OCI-LY7 (cell line): ENCODE measurements around the gene EXPH5. TPM values are rescaled to one million over a fixed set of nuclear protein-coding genes. Genes with fewer than 3 reads are reported as not detected.

Source experiments
- BruUV-seq: library from RNA; stranded (reverse); fragments of 400-500 nt; replicated peaks from 2 replicates; lab custom pipeline; 2021; lab: Mats Ljungman, UMichigan
- CTCF ChIA-PET: fragments of 300-600 bp; sonication (Branson Sonifier 250); formaldehyde crosslinking; loops from one replicate; lab custom pipeline; 2022; ENCODE audit warnings: antibody characterized with exemption; ENCODE audit not compliant: unreplicated experiment; lab: Charles Lee
- POLR2A ChIA-PET: fragments of 300-600 bp; sonication (Branson Sonifier 250); formaldehyde crosslinking; loops from one replicate; lab custom pipeline; 2022; ENCODE audit warnings: antibody characterized with exemption; lab: Charles Lee
- DNase-seq: peaks from one replicate; pipeline ENCODE4 v3.0.0-alpha.2; 2015; ENCODE audit warnings: low spot score
- H2AFZ ChIP-seq: fragments of 200-600 bp; sonication (generic), shearing (Covaris generic); 2 replicates; pipeline ENCODE4 v1.6.1; 2014; ENCODE audit warnings: mild to moderate bottlenecking, antibody characterized with exemption, low read length, moderate library complexity
- H3K27ac ChIP-seq: fragments of 200-600 bp; sonication (generic); 2 replicates; pipeline ENCODE4 v1.5.1; 2014; ENCODE audit warnings: mixed run types, low read depth, mild to moderate bottlenecking, moderate library complexity, low read length, inconsistent platforms; ENCODE audit not compliant: poor library complexity, severe bottlenecking
- H3K36me3 ChIP-seq: fragments of 200-600 bp; sonication (generic); 2 replicates; pipeline ENCODE4 v1.6.1; 2014; ENCODE audit warnings: mild to moderate bottlenecking, antibody characterized with exemption, low read length, moderate library complexity, mixed read lengths; ENCODE audit not compliant: insufficient read depth
- H3K4me1 ChIP-seq: fragments of 200-600 bp; sonication (generic); 2 replicates; pipeline ENCODE4 v1.5.1; 2014; ENCODE audit warnings: mild to moderate bottlenecking, low read length; ENCODE audit not compliant: insufficient read depth, poor library complexity, severe bottlenecking
- H3K4me2 ChIP-seq: fragments of 200-600 bp; sonication (generic); 2 replicates; pipeline ENCODE4 v1.6.1; 2014; ENCODE audit warnings: mild to moderate bottlenecking, low read length
- H3K4me3 ChIP-seq: fragments of 200-600 bp; sonication (generic); 2 replicates; pipeline ENCODE4 v1.5.1; 2014; ENCODE audit warnings: mild to moderate bottlenecking, low read depth, low read length; ENCODE audit not compliant: poor library complexity, severe bottlenecking
- H3K79me2 ChIP-seq: fragments of 200-600 bp; sonication (generic); 2 replicates; pipeline ENCODE4 v1.6.1; 2016; ENCODE audit warnings: low read depth, mild to moderate bottlenecking, low read length, moderate library complexity, mixed read lengths; ENCODE audit not compliant: insufficient read depth
- H3K9me2 ChIP-seq: fragments of 200-600 bp; sonication (generic); 2 replicates; pipeline ENCODE4 v1.6.1; 2016; ENCODE audit warnings: mild to moderate bottlenecking, low read length, mixed read lengths; ENCODE audit not compliant: insufficient read depth
- H3K9me3 ChIP-seq: fragments of 200-600 bp; sonication (generic); 2 replicates; pipeline ENCODE4 v1.6.1; 2014; ENCODE audit warnings: mild to moderate bottlenecking, mixed run types, low read length, mixed read lengths
- H4K20me1 ChIP-seq: fragments of 200-600 bp; sonication (generic); 2 replicates; pipeline ENCODE4 v1.6.1; 2014; ENCODE audit warnings: mild to moderate bottlenecking, antibody characterized with exemption, low read length, moderate library complexity, mixed read lengths; ENCODE audit not compliant: insufficient read depth
- EZH2phosphoT487 ChIP-seq: fragments of 200-600 bp; sonication (generic); IDR thresholded peaks from 2 replicates; pipeline ENCODE4 v1.6.1; 2018; ENCODE audit warnings: low read depth, borderline replicate concordance, mild to moderate bottlenecking, mixed run types, antibody characterized with exemption, low read length, moderate library complexity, mixed read lengths
- intact Hi-C: fragments of 100-400 bp; cut with micrococcal nuclease; formaldehyde crosslinking; loops from one replicate; pipeline ENCODE4 v1.10.0; 2022; ENCODE audit not compliant: unreplicated experiment
- total RNA-seq, 2 experiments: library from RNA; depleted of rRNA in 1 of 2; stranded (reverse); fragments of >200 nt in 1 of 2; shearing (Covaris generic) in 1 of 2; gene quantifications; 2 replicates each; pipeline ENCODE4 v1.2.3, GENCODE V29; 2014 to 2022
- TF ChIP-seq, protein P1 (sequence below): fragments of 200-600 bp; sonication (generic); conservative IDR thresholded peaks from 2 replicates; pipeline ENCODE4 v1.5.1; 2014; ENCODE audit warnings: mild to moderate bottlenecking, antibody characterized with exemption, low read length, moderate library complexity, mixed read lengths

EXPH5 gene
- total RNA-seq, 2 experiments from 2014 or later = not detected

- POLR2A ChIA-PET = interaction anchor here (0.5 kb wide), 1 partner anchor 132 kb away, joined by 3 read pairs; no protein-coding TSS in a partner anchor
Measured at GRCh38 chr11:108636222-108636621, 42.7 kb upstream of the EXPH5 start.

GRCh38 chr11:108635106-108635505 lies 41.5 kb upstream of the EXPH5 start:
- Histone ChIP-seq H3K4me1 (no peaks in the 10 kb centered on the region), H2AFZ (no peak overlapping the region), H3K9me3 (no peaks in the 10 kb centered on the region), H3K36me3 (no peaks in the 10 kb centered on the region), H3K9me2 (no peaks in the 10 kb centered on the region; the same call in 1 of the 2 replicates), H3K4me2 (no peak overlapping the region), H3K27ac (no peak overlapping the region), H4K20me1 (no peaks in the 10 kb centered on the region), H3K4me3 (no peak overlapping the region), H3K79me2 (no peaks in the 10 kb centered on the region)
- DNase-seq = no peak
- BruUV-seq = no TSS peak
- intact Hi-C loops = no loop called here
- ChIA-PET CTCF (no interaction called here), POLR2A (interaction anchor here (0.6 to 1.1 kb wide), 2 partner anchors 25 to 847 kb away, joined by 3 to 4 read pairs; no protein-coding TSS in a partner anchor)
- TF ChIP-seq EZH2phosphoT487 = no peak
- TF ChIP-seq, protein P1, sequence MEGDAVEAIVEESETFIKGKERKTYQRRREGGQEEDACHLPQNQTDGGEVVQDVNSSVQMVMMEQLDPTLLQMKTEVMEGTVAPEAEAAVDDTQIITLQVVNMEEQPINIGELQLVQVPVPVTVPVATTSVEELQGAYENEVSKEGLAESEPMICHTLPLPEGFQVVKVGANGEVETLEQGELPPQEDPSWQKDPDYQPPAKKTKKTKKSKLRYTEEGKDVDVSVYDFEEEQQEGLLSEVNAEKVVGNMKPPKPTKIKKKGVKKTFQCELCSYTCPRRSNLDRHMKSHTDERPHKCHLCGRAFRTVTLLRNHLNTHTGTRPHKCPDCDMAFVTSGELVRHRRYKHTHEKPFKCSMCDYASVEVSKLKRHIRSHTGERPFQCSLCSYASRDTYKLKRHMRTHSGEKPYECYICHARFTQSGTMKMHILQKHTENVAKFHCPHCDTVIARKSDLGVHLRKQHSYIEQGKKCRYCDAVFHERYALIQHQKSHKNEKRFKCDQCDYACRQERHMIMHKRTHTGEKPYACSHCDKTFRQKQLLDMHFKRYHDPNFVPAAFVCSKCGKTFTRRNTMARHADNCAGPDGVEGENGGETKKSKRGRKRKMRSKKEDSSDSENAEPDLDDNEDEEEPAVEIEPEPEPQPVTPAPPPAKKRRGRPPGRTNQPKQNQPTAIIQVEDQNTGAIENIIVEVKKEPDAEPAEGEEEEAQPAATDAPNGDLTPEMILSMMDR = no peak

More at GRCh38 chr11:108636222-108636621, 42.7 kb upstream of the EXPH5 start:
- Histone ChIP-seq H3K9me2 (no peaks in the 10 kb centered on the region), H3K36me3 (no peaks in the 10 kb centered on the region), H3K4me1 (no peaks in the 10 kb centered on the region), H4K20me1 (no peaks in the 10 kb centered on the region), H3K9me3 (no peaks in the 10 kb centered on the region), H3K79me2 (no peaks in the 10 kb centered on the region), H2AFZ (no peak overlapping the region), H3K27ac (no peak overlapping the region), H3K4me3 (no peak overlapping the region), H3K4me2 (no peak overlapping the region)
- no peak for TF ChIP-seq EZH2phosphoT487
- TF ChIP-seq, protein P1 = no peak
- BruUV-seq = no TSS peak
- CTCF ChIA-PET = no interaction called here
- intact Hi-C loops = no loop called here
- no peak for DNase-seq

GRCh38 chr11:108632041-108632704 lies 38.6 kb upstream of the EXPH5 start:
- no TSS peak for BruUV-seq
- ChIA-PET CTCF (no interaction called here), POLR2A (interaction anchor here (0.7 to 1.6 kb wide), 5 partner anchors 10 to 94 kb away, joined by 3 to 7 read pairs (median 3); no protein-coding TSS in a partner anchor)
- H3K36me3 ChIP-seq = no peaks in the 10 kb centered on the region
- no peaks in the 10 kb centered on the region for H3K79me2 ChIP-seq
- no peak overlapping the region for H3K4me3 ChIP-seq
- TF ChIP-seq, protein P1 = no peak
- no peak for TF ChIP-seq EZH2phosphoT487
- no peak overlapping the region for H2AFZ ChIP-seq
- no peak for DNase-seq
- no peaks in the 10 kb centered on the region; the same call in 1 of the 2 replicates for H3K9me2 ChIP-seq
- intact Hi-C loops = no loop called here
- no peaks in the 10 kb centered on the region for H3K4me1 ChIP-seq
- H4K20me1 ChIP-seq = no peaks in the 10 kb centered on the region
- no peak overlapping the region for H3K27ac ChIP-seq
- H3K4me2 ChIP-seq = no peak overlapping the region
- peaks cover 9% of the 10 kb centered on the region; the same call in 1 of the 2 replicates for H3K9me3 ChIP-seq
